Measurements from ENCODE around the gene DIAPH3. TPM values are rescaled to one million over a fixed set of nuclear protein-coding genes. Genes with fewer than 3 reads are reported as not detected.
A peak's percentile ranks its signal among the peaks of the same experiment; 100 is the strongest.

DIAPH3 gene
- total and polyA plus RNA-seq, 2 of the 4 experiments (the other 2 are of a cell fraction): 8.9 to 9.3 TPM

- no CpG with 5 or more reads among the region's 2 CpGs for WGBS, 2 experiments (ENCODE audit: extremely low coverage in 2 of 2, insufficient read length in 1 of 2)
- H3K4ac ChIP-seq (ENCODE audit: low read depth, low read length): no peak overlapping the region
- H3K4me1 ChIP-seq (ENCODE audit: control insufficient read depth, insufficient read depth, low read length): peaks cover 7% of the 10 kb centered on the region
- no peak overlapping the region for H4K5ac ChIP-seq (ENCODE audit: low read depth, low read length)
- no peak overlapping the region for H2AFZ ChIP-seq (replicated peaks; ENCODE audit: low read length, poor library complexity)
- DNase-seq: peak; percentile 49
- H3K9me1 ChIP-seq (ENCODE audit: insufficient read depth, low read length): peaks cover 7% of the 10 kb centered on the region
- CTCF ChIA-PET: no interaction called here
- no peak for TF ChIP-seq NFE2L2 (IDR thresholded peaks at IDR 0.05; ENCODE audit: low read depth, low read length)
- no peak for TF ChIP-seq POLR2A (IDR thresholded peaks at IDR 0.05; ENCODE audit: low read depth, low read length)
- no peak for TF ChIP-seq MAZ (IDR thresholded peaks at IDR 0.05; ENCODE audit: borderline replicate concordance, low read depth, low read length)
- no peak for TF ChIP-seq FOS (IDR thresholded peaks at IDR 0.05; ENCODE audit: low read depth, low read length)
- TF ChIP-seq RAD21 (IDR thresholded peaks at IDR 0.05; ENCODE audit: low read length): no peak
- no peak for TF ChIP-seq MAFK (IDR thresholded peaks at IDR 0.05; ENCODE audit: low read depth, low read length)
- no peak for TF ChIP-seq RFX5 (IDR thresholded peaks at IDR 0.05; ENCODE audit: low read depth, low read length)
- no peak for TF ChIP-seq USF2 (IDR thresholded peaks at IDR 0.05; ENCODE audit: low read depth, low read length)
- TF ChIP-seq MXI1 (IDR thresholded peaks at IDR 0.05; ENCODE audit: borderline replicate concordance, low read depth, low read length): no peak
- TF ChIP-seq SMC3 (IDR thresholded peaks at IDR 0.05; ENCODE audit: low read depth, low read length): no peak
- TF ChIP-seq CEBPB (IDR thresholded peaks at IDR 0.05; ENCODE audit: low read depth, low read length): no peak
- TF ChIP-seq CTCF (conservative IDR thresholded peaks at IDR 0.05; ENCODE audit: low read depth, low read length): no peak
- no peak for TF ChIP-seq RCOR1 (IDR thresholded peaks at IDR 0.05; ENCODE audit: insufficient replicate concordance, low read length)
- no peak for TF ChIP-seq CHD1 (IDR thresholded peaks at IDR 0.05; ENCODE audit: low read depth, low read length)
- TF ChIP-seq BHLHE40 (IDR thresholded peaks at IDR 0.05; ENCODE audit: low read depth, low read length): no peak
- TF ChIP-seq ELK1 (IDR thresholded peaks at IDR 0.05; ENCODE audit: borderline replicate concordance, low read depth, low read length): no peak
- H2BK15ac ChIP-seq (ENCODE audit: low read depth, low read length): no peak overlapping the region
- dilution Hi-C loops (cut with HindIII; ENCODE audit: low sequenced_read_pairs, unreplicated experiment): no loop called here
- H4K20me1 ChIP-seq (ENCODE audit: insufficient read depth, low read length): no peaks in the 10 kb centered on the region
- H2AK9ac ChIP-seq (replicated peaks; ENCODE audit: low read depth, low read length, poor library complexity): no peak overlapping the region
- H3K27ac ChIP-seq (ENCODE audit: insufficient read depth, low read length): no peak overlapping the region
- no peak overlapping the region for H3K14ac ChIP-seq (replicated peaks; ENCODE audit: low read depth, low read length)
- no peak overlapping the region for H2BK5ac ChIP-seq (ENCODE audit: low read depth, low read length, poor library complexity, severe bottlenecking)
- H3K4me3 ChIP-seq (ENCODE audit: insufficient read depth, low read depth, low read length): no peak overlapping the region
- intact Hi-C loops (cut with micrococcal nuclease): no loop called here
- H3K27me3 ChIP-seq (ENCODE audit: control insufficient read depth, insufficient read depth, low read length): no peaks in the 10 kb centered on the region
- H3K9ac ChIP-seq (ENCODE audit: low read depth, low read length): no peak overlapping the region
- H4K91ac ChIP-seq (ENCODE audit: insufficient read depth, low read depth, low read length): no peak overlapping the region
- no peak overlapping the region for H3K23ac ChIP-seq (ENCODE audit: low read depth, low read length)
- no peak overlapping the region for H4K8ac ChIP-seq (ENCODE audit: low read depth in 2 of 2, low read length in 2 of 2)
- POLR2A ChIA-PET (ENCODE audit: unreplicated experiment): no interaction called here
- no peak overlapping the region for H3K18ac ChIP-seq (ENCODE audit: low read depth, low read length)
- peaks cover 49 to 81% of the 10 kb centered on the region in 2 experiments for H3K79me1 ChIP-seq (ENCODE audit: low read depth in 1 of 2, low read length in 2 of 2)
- no peaks in the 10 kb centered on the region for H3K9me3 ChIP-seq (ENCODE audit: control insufficient read depth, insufficient read depth, low read length)
- no TSS peak for BruUV-seq (replicated peaks)
- no peak overlapping the region for H2BK20ac ChIP-seq (ENCODE audit: low read depth, low read length)
- no peak overlapping the region for H2AK5ac ChIP-seq (ENCODE audit: low read depth, low read length)
- H2BK120ac ChIP-seq (ENCODE audit: low read depth, low read length): peak overlapping the region; percentile 16; the same call in 1 of the 2 replicates
- peak; percentile 44; the same call in 1 of the 2 replicates for ATAC-seq (ENCODE audit: low read depth)
- H3K36me3 ChIP-seq (ENCODE audit: control insufficient read depth, insufficient read depth, low read length): no peaks in the 10 kb centered on the region
- H3K4me2 ChIP-seq (ENCODE audit: low read depth, low read length): no peak overlapping the region
- in situ Hi-C loops (cut with MboI; ENCODE audit: low sequenced_read_pairs): no loop called here
- no peak overlapping the region for H3K56ac ChIP-seq (ENCODE audit: extremely low read depth, insufficient read depth, low read length)
Observed at GRCh38 chr13:60146471-60146870, 17.3 kb downstream of the DIAPH3 start.
